ENCODE results near the gene KIRREL3.

DNA sequence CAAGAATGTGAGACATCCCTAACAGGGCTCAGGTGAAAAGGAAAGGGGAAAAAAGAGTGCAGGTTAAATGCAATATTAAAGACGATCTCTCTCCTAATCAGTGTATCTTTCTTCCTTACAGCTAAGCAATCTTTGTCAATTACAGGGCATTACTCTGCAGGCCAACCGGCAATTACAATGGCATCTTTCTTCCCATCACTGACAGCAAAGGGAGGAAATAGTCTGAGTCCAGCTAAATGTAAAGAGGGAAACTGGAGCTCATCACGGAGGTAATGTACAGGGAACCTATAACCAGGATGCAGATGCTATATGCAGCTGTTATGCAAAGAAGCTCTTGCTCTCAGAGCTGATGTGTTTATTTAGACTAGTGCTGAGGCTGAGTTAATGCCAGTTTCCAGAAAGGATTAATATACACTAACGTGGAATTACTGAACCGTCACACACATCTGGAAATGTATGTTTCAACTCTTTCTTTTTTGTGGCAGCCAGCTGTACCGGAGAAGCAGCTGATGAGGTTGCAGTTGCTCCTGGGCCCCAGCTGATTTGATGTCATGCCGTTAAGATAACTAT is 121.6 kb downstream of the KIRREL3 start:
- no peak for TF ChIP-seq EZH2 (IDR thresholded peaks at IDR 0.05; ENCODE audit: borderline replicate concordance, low read depth, low read length, severe bottlenecking)
- TF ChIP-seq POLR2AphosphoS5 (IDR thresholded peaks at IDR 0.05; ENCODE audit: insufficient read depth, low read depth, low read length), result no peak
- no peak for TF ChIP-seq MYC (IDR thresholded peaks at IDR 0.05; ENCODE audit: low read depth, low read length)
- no peak for TF ChIP-seq POLR2A (IDR thresholded peaks at IDR 0.05; ENCODE audit: low read depth, low read length)
- no peak for TF ChIP-seq CTCF (IDR thresholded peaks at IDR 0.05; ENCODE audit: extremely low read depth in 1 of 2, insufficient read depth in 1 of 2, low read depth in 1 of 2, low read length in 2 of 2)
- TF ChIP-seq, protein P1, sequence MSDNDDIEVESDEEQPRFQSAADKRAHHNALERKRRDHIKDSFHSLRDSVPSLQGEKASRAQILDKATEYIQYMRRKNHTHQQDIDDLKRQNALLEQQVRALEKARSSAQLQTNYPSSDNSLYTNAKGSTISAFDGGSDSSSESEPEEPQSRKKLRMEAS (IDR thresholded peaks at IDR 0.05; ENCODE audit: insufficient read depth, insufficient read length), result no peak
- TF ChIP-seq JUN (IDR thresholded peaks at IDR 0.05; ENCODE audit: borderline replicate concordance, insufficient read depth, insufficient read length, low read depth), result no peak
- TF ChIP-seq FOS (IDR thresholded peaks at IDR 0.05; ENCODE audit: borderline replicate concordance, insufficient read depth, low read length), result no peak

Measured in endothelial cell of umbilical vein (primary cell).